IMR-90 (cell line): ENCODE measurements around the gene YPEL1. TPM values are rescaled to one million over a fixed set of nuclear protein-coding genes. Genes with fewer than 3 reads are reported as not detected.

ENCODE experiments used
- ATAC-seq: fragments of 200-7000 bp; cut with Tn5 transposase; 2 replicates; pipeline ENCODE4 v1.9.1; 2020; ENCODE audit warnings: low read depth, mild to moderate bottlenecking, moderate library complexity
- BruUV-seq: library from RNA; stranded (reverse); fragments of 400-500 nt; replicated peaks from 2 replicates; lab custom pipeline; 2021; lab: Mats Ljungman, UMichigan
- CTCF ChIA-PET: fragments of 300-600 bp; formaldehyde crosslinking; extraction: SDS; loops from one replicate; lab custom pipeline; 2021; ENCODE audit warnings: antibody characterized with exemption; lab: Yijun Ruan, JAX
- POLR2A ChIA-PET: fragments of 300-600 bp; sonication (Branson Sonifier 250); formaldehyde crosslinking; loops from one replicate; lab custom pipeline; 2022; ENCODE audit warnings: antibody characterized with exemption; ENCODE audit not compliant: unreplicated experiment; lab: Charles Lee
- DNase-seq: peaks from one replicate; pipeline ENCODE4 v3.0.0; 2013
- H2AFZ ChIP-seq: replicated peaks from 2 replicates; pipeline ENCODE3; 2013; ENCODE audit warnings: low read length, mild to moderate bottlenecking; ENCODE audit not compliant: poor library complexity
- H2AK5ac ChIP-seq: 2 replicates; pipeline ENCODE4 v1.6.1; 2013; ENCODE audit warnings: low read depth, low read length, inconsistent platforms
- H2AK9ac ChIP-seq: replicated peaks from 2 replicates; pipeline ENCODE3; 2013; ENCODE audit warnings: mild to moderate bottlenecking, low read depth, low read length, moderate library complexity; ENCODE audit not compliant: poor library complexity
- H2BK120ac ChIP-seq: 2 replicates; pipeline ENCODE4 v1.6.1; 2013; ENCODE audit warnings: low read depth, low read length, inconsistent platforms
- H2BK15ac ChIP-seq: 3 replicates; pipeline ENCODE4 v1.6.1; 2013; ENCODE audit warnings: low read depth, low read length, inconsistent platforms
- H2BK20ac ChIP-seq: 2 replicates; pipeline ENCODE4 v1.6.1; 2013; ENCODE audit warnings: low read depth, mild to moderate bottlenecking, inconsistent platforms, low read length, moderate library complexity
- H2BK5ac ChIP-seq: 2 replicates; pipeline ENCODE4 v1.6.1; 2013; ENCODE audit warnings: mild to moderate bottlenecking, low read depth, low read length, inconsistent platforms; ENCODE audit not compliant: poor library complexity, severe bottlenecking
- H3K14ac ChIP-seq: replicated peaks from 2 replicates; pipeline ENCODE4 v1.6.1; 2013; ENCODE audit warnings: low read depth, low read length, inconsistent platforms
- H3K18ac ChIP-seq: 2 replicates; pipeline ENCODE4 v1.6.1; 2013; ENCODE audit warnings: low read depth, low read length, control low read depth
- H3K23ac ChIP-seq: 2 replicates; pipeline ENCODE4 v1.6.1; 2013; ENCODE audit warnings: low read depth, low read length, inconsistent platforms
- H3K27ac ChIP-seq: 2 replicates; pipeline ENCODE4 v1.5.1; 2013; ENCODE audit warnings: mild to moderate bottlenecking, control low read depth, low read length; ENCODE audit not compliant: insufficient read depth
- H3K27me3 ChIP-seq: 2 replicates; pipeline ENCODE4 v1.6.1; 2013; ENCODE audit warnings: low read length; ENCODE audit not compliant: control insufficient read depth, insufficient read depth
- H3K36me3 ChIP-seq: 2 replicates; pipeline ENCODE4 v1.6.1; 2013; ENCODE audit warnings: low read length, mixed read lengths; ENCODE audit not compliant: control insufficient read depth, insufficient read depth
- H3K4ac ChIP-seq: 2 replicates; pipeline ENCODE4 v1.6.1; 2013; ENCODE audit warnings: low read depth, low read length, inconsistent platforms
- H3K4me1 ChIP-seq: 2 replicates; pipeline ENCODE4 v1.6.1; 2013; ENCODE audit warnings: low read length, mixed read lengths; ENCODE audit not compliant: control insufficient read depth, insufficient read depth
- H3K4me2 ChIP-seq: 2 replicates; pipeline ENCODE4 v1.6.1; 2013; ENCODE audit warnings: low read depth, mild to moderate bottlenecking, control low read depth, low read length, moderate library complexity
- H3K4me3 ChIP-seq: 2 replicates; pipeline ENCODE4 v1.5.1; 2013; ENCODE audit warnings: low read depth, mild to moderate bottlenecking, control low read depth, low read length, moderate library complexity; ENCODE audit not compliant: insufficient read depth
- H3K56ac ChIP-seq: 2 replicates; pipeline ENCODE4 v1.6.1; 2013; ENCODE audit warnings: low read length, inconsistent platforms; ENCODE audit not compliant: insufficient read depth; ENCODE audit errors: extremely low read depth
- H3K79me1 ChIP-seq, 2 experiments: 2 replicates each; pipeline ENCODE4 v1.6.1; 2013; ENCODE audit warnings: low read length in 2 of 2, inconsistent platforms in 1 of 2, low read depth in 1 of 2
- H3K9ac ChIP-seq: 2 replicates; pipeline ENCODE4 v1.6.1; 2013; ENCODE audit warnings: low read depth, low read length, control low read depth
- H3K9me1 ChIP-seq: 2 replicates; pipeline ENCODE4 v1.6.1; 2013; ENCODE audit warnings: low read length, inconsistent platforms; ENCODE audit not compliant: insufficient read depth
- H3K9me3 ChIP-seq: 2 replicates; pipeline ENCODE4 v1.6.1; 2013; ENCODE audit warnings: low read length; ENCODE audit not compliant: control insufficient read depth, insufficient read depth
- H4K20me1 ChIP-seq: 2 replicates; pipeline ENCODE4 v1.6.1; 2013; ENCODE audit warnings: low read length, inconsistent platforms; ENCODE audit not compliant: insufficient read depth
- H4K5ac ChIP-seq: 2 replicates; pipeline ENCODE4 v1.6.1; 2013; ENCODE audit warnings: mild to moderate bottlenecking, low read depth, low read length, control low read depth
- H4K8ac ChIP-seq, 2 experiments: 2 replicates each; pipeline ENCODE4 v1.6.1; 2013; ENCODE audit warnings: low read depth in 2 of 2, low read length in 2 of 2, control low read depth in 1 of 2, inconsistent platforms in 1 of 2
- H4K91ac ChIP-seq: 2 replicates; pipeline ENCODE4 v1.6.1; 2013; ENCODE audit warnings: low read depth, low read length, inconsistent platforms; ENCODE audit not compliant: insufficient read depth
- BHLHE40 ChIP-seq: fragments of 150-350 bp; IDR thresholded peaks from 2 replicates; pipeline ENCODE4 v1.6.1; 2016; ENCODE audit warnings: mild to moderate bottlenecking, low read depth, low read length
- FOS ChIP-seq: fragments of 150-350 bp; IDR thresholded peaks from 2 replicates; pipeline ENCODE4 v1.6.1; 2016; ENCODE audit warnings: low read depth, low read length
- MAFK ChIP-seq: IDR thresholded peaks from 2 replicates; pipeline ENCODE4 v1.6.1; 2012; ENCODE audit warnings: low read depth, low read length, improper control_type of control experiment
- MAZ ChIP-seq: IDR thresholded peaks from 2 replicates; pipeline ENCODE4 v1.6.1; 2012; ENCODE audit warnings: low read depth, mild to moderate bottlenecking, low read length, improper control_type of control experiment, moderate library complexity, borderline replicate concordance
- MXI1 ChIP-seq: IDR thresholded peaks from 2 replicates; pipeline ENCODE4 v1.6.1; 2012; ENCODE audit warnings: low read depth, mild to moderate bottlenecking, low read length, moderate library complexity, borderline replicate concordance
- NFE2L2 ChIP-seq: fragments of 150-350 bp; IDR thresholded peaks from 2 replicates; pipeline ENCODE4 v1.6.1; 2016; ENCODE audit warnings: low read depth, mild to moderate bottlenecking, low read length
- POLR2A ChIP-seq: IDR thresholded peaks from 2 replicates; pipeline ENCODE4 v1.6.1; 2012; ENCODE audit warnings: mild to moderate bottlenecking, low read depth, low read length
- RAD21 ChIP-seq: IDR thresholded peaks from 2 replicates; pipeline ENCODE4 v1.6.1; 2012; ENCODE audit warnings: low read length, improper control_type of control experiment
- RFX5 ChIP-seq: IDR thresholded peaks from 2 replicates; pipeline ENCODE4 v1.8.0; 2012; ENCODE audit warnings: low read depth, mild to moderate bottlenecking, low read length, moderate library complexity
- WGBS, 2 experiments: methylation state at CpG; one replicate each; pipeline versions ENCODE4 v1.1.5 to v1.1.7; 2013; ENCODE audit warnings: missing lambda C conversion rate in 2 of 2; ENCODE audit not compliant: insufficient read length in 1 of 2; ENCODE audit errors: extremely low coverage in 2 of 2; 5-methylcytosine and 5-hydroxymethylcytosine counted together
- dilution Hi-C: fragments of 300-500 bp; cut with HindIII; formaldehyde crosslinking; loops from one replicate; pipeline ENCODE4 v1.14.3; 2018; ENCODE audit warnings: low sequenced_read_pairs; ENCODE audit not compliant: unreplicated experiment
- in situ Hi-C: fragments of 300-500 bp; cut with MboI; formaldehyde crosslinking; loops from 3 replicates; pipeline ENCODE4 v1.14.3; 2019; ENCODE audit warnings: low sequenced_read_pairs, inconsistent platforms, mixed read lengths
- intact Hi-C: fragments of 100-400 bp; cut with micrococcal nuclease; formaldehyde crosslinking; loops from 2 replicates; pipeline ENCODE4 v1.10.0; 2022
- polyA plus RNA-seq, 3 experiments: library from polyadenylated mRNA; depleted of rRNA; stranded (reverse); fragments of >200 nt; gene quantifications; 2 replicates each; pipeline ENCODE4 v1.2.3, GENCODE V29; 2012; ENCODE audit warnings: low replicate concordance in 1 of 3
- total RNA-seq: library from RNA; depleted of rRNA; stranded (reverse); fragments of >200 nt; gene quantifications from 2 replicates; pipeline ENCODE4 v1.2.3, GENCODE V29; 2012
- TF ChIP-seq, protein P1 (sequence below): conservative IDR thresholded peaks from 2 replicates; pipeline ENCODE4 v1.5.1; 2012; ENCODE audit warnings: mild to moderate bottlenecking, low read depth, low read length, improper control_type of control experiment
- TF ChIP-seq, protein P2 (sequence below): fragments of 150-350 bp; IDR thresholded peaks from 2 replicates; pipeline ENCODE4 v1.6.1; 2016; ENCODE audit warnings: low read depth, mild to moderate bottlenecking, low read length, moderate library complexity, borderline replicate concordance

The YPEL1 gene
- total and polyA plus RNA-seq, 2 of the 4 experiments (the other 2 are of a cell fraction), result 0.72 to 1.3 TPM

DNA sequence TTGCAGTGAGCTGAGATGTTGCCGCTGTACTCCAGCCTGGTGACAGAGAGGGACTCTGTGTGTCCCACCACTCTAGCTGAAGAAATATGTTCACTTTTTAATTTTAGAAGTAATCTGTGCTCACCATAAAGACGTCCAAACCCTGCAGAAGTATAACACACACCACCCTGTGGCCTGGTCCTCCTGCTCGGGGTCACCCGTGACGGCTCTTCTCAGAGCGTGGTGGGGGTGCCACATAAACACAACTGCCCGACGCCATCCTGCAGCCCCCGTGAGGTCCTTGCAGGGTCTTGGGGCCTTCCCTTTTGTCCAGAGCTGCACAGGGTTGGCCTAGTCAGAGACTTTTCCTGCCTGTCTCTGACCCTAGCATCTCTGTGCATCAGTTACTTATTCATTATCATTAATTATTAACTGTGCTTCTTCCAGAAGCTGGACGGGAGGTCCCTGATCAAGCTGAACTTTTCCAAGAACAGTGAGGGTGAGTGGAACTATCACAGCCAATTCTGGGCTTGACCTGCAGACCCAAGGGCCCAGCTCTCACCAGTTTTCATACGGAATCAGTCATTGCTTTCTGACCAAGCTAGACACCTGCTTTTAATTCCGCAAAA is 60.9 kb downstream of the YPEL1 start:
- Histone ChIP-seq H2AK5ac (no peak overlapping the region), H2BK120ac (no peak overlapping the region), H3K9me1 (no peaks in the 10 kb centered on the region), H3K4me2 (no peak overlapping the region), H2BK20ac (no peak overlapping the region), H3K27ac (no peak overlapping the region), H3K4me1 (no peaks in the 10 kb centered on the region), H3K4me3 (no peak overlapping the region), H3K9me3 (no peaks in the 10 kb centered on the region), H3K14ac (no peak overlapping the region), H2AK9ac (no peak overlapping the region), H3K79me1 (peaks cover 15 to 22% of the 10 kb centered on the region in 2 experiments), H3K56ac (no peak overlapping the region), H3K27me3 (no peaks in the 10 kb centered on the region), H4K8ac (no peak overlapping the region), H3K18ac (no peak overlapping the region), H2BK5ac (no peak overlapping the region), H4K20me1 (no peaks in the 10 kb centered on the region; the same call in 1 of the 2 replicates), H2AFZ (no peak overlapping the region), H3K9ac (no peak overlapping the region), H4K91ac (no peak overlapping the region), H3K36me3 (peaks cover 45% of the 10 kb centered on the region), H3K4ac (no peak overlapping the region), H3K23ac (no peak overlapping the region), H4K5ac (no peak overlapping the region), H2BK15ac (no peak overlapping the region)
- ATAC-seq, result no peak
- ChIA-PET CTCF (no interaction called here), POLR2A (no interaction called here)
- in situ Hi-C loops (no loop called here), intact Hi-C loops (no loop called here), dilution Hi-C loops (no loop called here)
- TF ChIP-seq FOS, result no peak
- TF ChIP-seq MAZ, result no peak
- no peak for TF ChIP-seq BHLHE40
- TF ChIP-seq RFX5, result no peak
- TF ChIP-seq MAFK, result no peak
- no peak for TF ChIP-seq NFE2L2
- TF ChIP-seq RAD21, result no peak
- TF ChIP-seq, protein P1, sequence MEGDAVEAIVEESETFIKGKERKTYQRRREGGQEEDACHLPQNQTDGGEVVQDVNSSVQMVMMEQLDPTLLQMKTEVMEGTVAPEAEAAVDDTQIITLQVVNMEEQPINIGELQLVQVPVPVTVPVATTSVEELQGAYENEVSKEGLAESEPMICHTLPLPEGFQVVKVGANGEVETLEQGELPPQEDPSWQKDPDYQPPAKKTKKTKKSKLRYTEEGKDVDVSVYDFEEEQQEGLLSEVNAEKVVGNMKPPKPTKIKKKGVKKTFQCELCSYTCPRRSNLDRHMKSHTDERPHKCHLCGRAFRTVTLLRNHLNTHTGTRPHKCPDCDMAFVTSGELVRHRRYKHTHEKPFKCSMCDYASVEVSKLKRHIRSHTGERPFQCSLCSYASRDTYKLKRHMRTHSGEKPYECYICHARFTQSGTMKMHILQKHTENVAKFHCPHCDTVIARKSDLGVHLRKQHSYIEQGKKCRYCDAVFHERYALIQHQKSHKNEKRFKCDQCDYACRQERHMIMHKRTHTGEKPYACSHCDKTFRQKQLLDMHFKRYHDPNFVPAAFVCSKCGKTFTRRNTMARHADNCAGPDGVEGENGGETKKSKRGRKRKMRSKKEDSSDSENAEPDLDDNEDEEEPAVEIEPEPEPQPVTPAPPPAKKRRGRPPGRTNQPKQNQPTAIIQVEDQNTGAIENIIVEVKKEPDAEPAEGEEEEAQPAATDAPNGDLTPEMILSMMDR, result no peak
- no peak for TF ChIP-seq POLR2A
- TF ChIP-seq MXI1, result no peak
- TF ChIP-seq, protein P2, sequence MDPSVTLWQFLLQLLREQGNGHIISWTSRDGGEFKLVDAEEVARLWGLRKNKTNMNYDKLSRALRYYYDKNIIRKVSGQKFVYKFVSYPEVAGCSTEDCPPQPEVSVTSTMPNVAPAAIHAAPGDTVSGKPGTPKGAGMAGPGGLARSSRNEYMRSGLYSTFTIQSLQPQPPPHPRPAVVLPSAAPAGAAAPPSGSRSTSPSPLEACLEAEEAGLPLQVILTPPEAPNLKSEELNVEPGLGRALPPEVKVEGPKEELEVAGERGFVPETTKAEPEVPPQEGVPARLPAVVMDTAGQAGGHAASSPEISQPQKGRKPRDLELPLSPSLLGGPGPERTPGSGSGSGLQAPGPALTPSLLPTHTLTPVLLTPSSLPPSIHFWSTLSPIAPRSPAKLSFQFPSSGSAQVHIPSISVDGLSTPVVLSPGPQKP, result no peak
- DNase-seq, result no peak
- WGBS, 2 experiments, result 96% methylated on average over 4 of the region's 12 CpGs; no CpG with 5 or more reads in 1 of the 2 experiments
- no TSS peak for BruUV-seq
